Measurements from ENCODE around the gene SYCE3.

- TF ChIP-seq CTCF (IDR thresholded peaks at IDR 0.05; ENCODE audit: low read length), result no peak
- no peak for TF ChIP-seq EZH2 (optimal IDR thresholded peaks at IDR 0.05; ENCODE audit: low read depth, low read length)
- no peak for TF ChIP-seq EZH2phosphoT487 (IDR thresholded peaks at IDR 0.05; ENCODE audit: low read length)
Observed at GRCh38 chr22:50581031-50581949, 18.6 kb upstream of the SYCE3 start.

All from MM.1S (cell line).